ENCODE measurements around the gene HSP90AB1. TPM values are rescaled to one million over a fixed set of nuclear protein-coding genes. Genes with fewer than 3 reads are reported as not detected.

HSP90AB1 gene
- total RNA-seq, 8 experiments from 2014 or later, result 588 to 1,345 (median 878) TPM

GRCh38 chr6:44278774-44279697 lies 32.1 kb downstream of the HSP90AB1 start:
- 20 to 100% (median 60%) methylated on average over 1 to 4 of the region's 9 CpGs; no CpG with 5 or more reads in 2 of the 10 experiments for WGBS, 10 experiments
- in situ Hi-C loops (cut with MboI; ENCODE audit: low pct_unique_long_range_greater_than_20kb in 2 of 9, low sequenced_read_pairs in 9 of 9, unreplicated experiment in 9 of 9), result loop anchor here in 1 of 9 experiments (10.0 kb wide), 1 partner anchor 56 kb away; no protein-coding TSS in a partner anchor
- no peak overlapping the region for H3K27ac ChIP-seq

DNA sequence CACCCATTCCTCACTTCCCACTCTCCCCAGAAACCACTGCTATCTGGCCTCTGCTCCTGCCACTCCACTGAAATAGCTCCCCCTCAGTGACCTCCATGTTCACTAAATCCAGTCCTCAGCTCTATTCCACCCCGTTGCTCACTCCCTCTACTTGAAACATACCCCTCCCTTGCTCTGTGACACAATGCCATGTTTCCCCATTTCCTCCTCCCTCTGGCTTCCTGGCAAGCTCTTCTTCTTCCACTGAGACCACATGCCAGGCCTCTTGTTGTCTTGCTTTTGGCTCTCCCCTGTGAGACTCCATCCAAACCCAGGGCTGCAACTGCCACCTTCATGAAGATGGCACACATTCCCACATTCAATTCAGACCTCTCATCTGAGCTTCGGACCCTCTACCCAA lies 37.2 kb downstream of the HSP90AB1 start:
- in situ Hi-C loops (cut with MboI; ENCODE audit: low pct_unique_long_range_greater_than_20kb in 2 of 9, low sequenced_read_pairs in 9 of 9, unreplicated experiment in 9 of 9), result no loop called here
- 0 to 83% (median 21%) methylated on average over 1 to 2 of the region's 2 CpGs; no CpG with 5 or more reads in 2 of the 10 experiments for WGBS, 10 experiments

More at GRCh38 chr6:44278774-44279697, 32.1 kb downstream of the HSP90AB1 start:
- Histone ChIP-seq H3K4me3 (no peak overlapping the region), H3K4me1 (replicated peaks in 1 of 2) (peaks cover 0 to 16% of the 10 kb centered on the region in 2 donors)
- peak in 5 of 8 experiments; percentile 71 to 93 (median 77) for ATAC-seq (replicated peaks in 6 of 8)

DNA sequence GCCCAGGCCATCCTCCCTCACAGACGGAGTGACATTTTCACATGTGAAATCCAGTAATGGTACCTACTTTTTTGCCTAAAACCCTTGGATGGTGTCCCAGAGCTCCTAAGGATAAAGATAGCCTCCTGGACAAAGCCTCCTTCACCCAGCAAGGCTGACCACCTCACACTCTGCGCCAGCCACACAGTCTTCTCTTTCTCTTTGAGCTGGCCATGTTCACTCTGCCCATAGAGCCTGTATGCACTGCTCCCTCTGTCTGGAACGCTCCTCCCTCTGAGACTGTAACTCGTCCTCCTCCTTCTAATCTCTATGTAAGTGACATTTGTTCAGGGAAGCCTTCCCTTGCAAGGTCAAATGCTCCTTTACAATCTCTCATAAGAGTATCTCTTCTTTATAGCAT lies 38.0 kb downstream of the HSP90AB1 start:
- in situ Hi-C loops (cut with MboI; ENCODE audit: low pct_unique_long_range_greater_than_20kb in 2 of 9, low sequenced_read_pairs in 9 of 9, unreplicated experiment in 9 of 9), result no loop called here
- no peaks in the 10 kb centered on the region for H3K4me1 ChIP-seq (replicated peaks in 1 of 2)
- ATAC-seq (replicated peaks in 6 of 8), result no peak
- no peak overlapping the region for H3K27ac ChIP-seq
- WGBS, 10 experiments, result 0 to 60% (median 37%) methylated on average over 1 to 3 of the region's 4 CpGs; no CpG with 5 or more reads in 1 of the 10 experiments
- H3K4me3 ChIP-seq, result no peak overlapping the region

More for the DNA sequence above, 37.2 kb downstream of the HSP90AB1 start:
- ATAC-seq (replicated peaks in 6 of 8), result no peak
- H3K4me3 ChIP-seq, result no peak overlapping the region
- H3K4me1 ChIP-seq (replicated peaks in 1 of 2), result no peaks in the 10 kb centered on the region
- no peak overlapping the region for H3K27ac ChIP-seq

DNA sequence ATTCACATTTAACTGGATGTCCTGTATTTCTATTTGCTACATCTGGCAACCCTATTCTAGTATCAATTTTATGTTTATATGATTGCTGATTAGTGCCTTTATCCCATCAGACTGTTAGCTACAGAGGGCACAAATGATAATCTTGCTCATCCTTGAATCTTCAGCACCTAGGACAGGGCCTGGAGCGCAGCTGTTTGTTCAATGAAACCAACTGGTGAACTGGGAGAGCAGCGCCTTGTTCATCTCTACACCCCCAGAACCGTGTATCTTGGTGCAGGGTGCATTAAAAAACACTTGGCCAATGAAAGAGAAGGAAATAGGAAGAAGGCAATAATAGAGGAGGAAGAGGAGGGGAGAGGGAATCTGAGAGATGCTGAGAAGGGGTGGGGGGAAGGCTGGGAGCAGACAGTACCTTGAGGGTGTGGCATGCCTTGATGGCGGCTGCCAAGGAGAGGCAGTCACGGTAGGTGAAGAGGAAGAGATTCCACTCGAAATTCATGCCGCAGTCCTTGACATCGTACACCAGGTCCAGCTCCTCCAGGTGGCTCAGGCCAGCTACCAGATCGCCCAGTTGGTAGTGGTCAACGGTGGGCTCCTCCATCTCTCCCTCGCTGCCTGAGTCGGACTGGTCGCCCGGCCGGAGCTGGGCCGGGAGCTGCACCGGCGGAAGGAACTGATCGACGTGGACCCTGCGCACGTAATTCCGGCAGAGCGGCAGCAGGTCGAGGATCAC lies 38.8 kb downstream of the HSP90AB1 start:
- peak in 2 of 8 experiments; percentile 26 to 59 for ATAC-seq (replicated peaks in 6 of 8)
- no peak overlapping the region for H3K4me3 ChIP-seq
- in situ Hi-C loops (cut with MboI; ENCODE audit: low pct_unique_long_range_greater_than_20kb in 2 of 9, low sequenced_read_pairs in 9 of 9, unreplicated experiment in 9 of 9), result no loop called here
- no peak overlapping the region for H3K27ac ChIP-seq
- no peaks in the 10 kb centered on the region for H3K4me1 ChIP-seq (replicated peaks in 1 of 2)
- 17 to 50% (median 37%) methylated on average over 1 to 7 of the region's 25 CpGs; no CpG with 5 or more reads in 2 of the 10 experiments for WGBS, 10 experiments

DNA sequence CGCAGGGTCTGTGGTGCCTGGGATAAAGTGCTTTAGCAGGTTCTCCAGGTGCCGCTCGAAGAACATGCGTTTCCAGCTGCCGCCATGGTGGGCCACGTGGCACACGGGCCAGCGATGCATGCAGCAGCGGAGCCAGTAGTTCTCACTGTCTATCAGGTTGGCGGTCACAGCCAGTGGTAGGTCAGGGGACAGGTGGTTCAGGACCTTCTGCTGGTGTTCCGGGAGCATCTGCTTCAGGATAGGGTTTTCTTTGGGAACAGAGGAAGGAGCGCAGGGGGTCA lies 39.3 kb downstream of the HSP90AB1 start:
- Histone ChIP-seq H3K4me1 (replicated peaks in 1 of 2) (no peaks in the 10 kb centered on the region), H3K27ac (no peak overlapping the region), H3K4me3 (no peak overlapping the region)
- 70 to 100% (median 90%) methylated on average over 1 to 7 of the region's 12 CpGs; no CpG with 5 or more reads in 5 of the 10 experiments for WGBS, 10 experiments
- ATAC-seq (replicated peaks in 6 of 8), result no peak
- in situ Hi-C loops (cut with MboI; ENCODE audit: low pct_unique_long_range_greater_than_20kb in 2 of 9, low sequenced_read_pairs in 9 of 9, unreplicated experiment in 9 of 9), result no loop called here

- in situ Hi-C loops (cut with MboI; ENCODE audit: low pct_unique_long_range_greater_than_20kb in 2 of 9, low sequenced_read_pairs in 9 of 9, unreplicated experiment in 9 of 9), result no loop called here
- no peak overlapping the region for H3K27ac ChIP-seq
- no peak for ATAC-seq (replicated peaks in 6 of 8)
- no peak overlapping the region for H3K4me3 ChIP-seq
- H3K4me1 ChIP-seq (replicated peaks in 1 of 2), result no peaks in the 10 kb centered on the region
- 0 to 67% (median 36%) methylated on average over 1 to 2 of the region's 2 CpGs; no CpG with 5 or more reads in 1 of the 10 experiments for WGBS, 10 experiments
Observed at GRCh38 chr6:44286747-44287146, 39.8 kb downstream of the HSP90AB1 start.

GRCh38 chr6:44289726-44290260 lies 42.9 kb downstream of the HSP90AB1 start:
- Histone ChIP-seq H3K4me3 (no peak overlapping the region), H3K4me1 (replicated peaks in 1 of 2) (no peaks in the 10 kb centered on the region), H3K27ac (no peak overlapping the region)
- ATAC-seq (replicated peaks in 6 of 8), result peak in 3 of 8 experiments; percentile 9 to 46 (median 31)
- in situ Hi-C loops (cut with MboI; ENCODE audit: low pct_unique_long_range_greater_than_20kb in 2 of 9, low sequenced_read_pairs in 9 of 9, unreplicated experiment in 9 of 9), result no loop called here
- WGBS, 10 experiments, result 29 to 63% (median 42%) methylated on average over 1 to 4 of the region's 7 CpGs; no CpG with 5 or more reads in 6 of the 10 experiments

DNA sequence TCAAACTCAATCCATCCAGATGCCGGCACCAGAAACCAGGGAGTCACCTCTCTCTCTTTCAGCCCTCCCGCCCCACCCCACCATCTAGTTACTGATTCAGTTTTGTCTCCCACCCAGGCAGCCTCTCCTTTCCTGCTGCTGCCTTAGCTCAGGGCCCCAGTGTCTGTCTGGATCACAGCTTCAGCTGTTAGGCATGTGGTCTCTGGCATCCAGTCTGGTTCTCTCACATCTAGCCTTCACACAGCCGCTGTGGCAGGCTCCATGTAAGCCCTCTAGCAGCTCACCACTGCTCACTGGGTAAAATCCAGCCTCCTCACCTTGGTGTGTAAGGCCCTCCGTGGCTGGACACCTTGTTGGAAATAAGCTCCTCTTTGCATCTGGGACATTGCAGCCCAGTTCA lies 44.9 kb downstream of the HSP90AB1 start:
- in situ Hi-C loops (cut with MboI; ENCODE audit: low pct_unique_long_range_greater_than_20kb in 2 of 9, low sequenced_read_pairs in 9 of 9, unreplicated experiment in 9 of 9), result no loop called here
- Histone ChIP-seq H3K27ac (no peak overlapping the region), H3K4me1 (replicated peaks in 1 of 2) (peaks cover under 1 to 4% of the 10 kb centered on the region in 2 donors), H3K4me3 (no peak overlapping the region)
- WGBS, 10 experiments, result 0 to 38% (median 8%) methylated on average over 1 to 3 of the region's 4 CpGs; no CpG with 5 or more reads in 7 of the 10 experiments
- peak in 1 of 8 experiments; percentile 12 for ATAC-seq (replicated peaks in 6 of 8)

- Histone ChIP-seq H3K27ac (no peak overlapping the region), H3K4me3 (no peak overlapping the region), H3K4me1 (replicated peaks in 1 of 2) (peaks cover 2 to 7% of the 10 kb centered on the region in 2 donors)
- in situ Hi-C loops (cut with MboI; ENCODE audit: low pct_unique_long_range_greater_than_20kb in 2 of 9, low sequenced_read_pairs in 9 of 9, unreplicated experiment in 9 of 9), result no loop called here
- no peak for ATAC-seq (replicated peaks in 6 of 8)
- WGBS, 10 experiments, result 42 to 83% (median 67%) methylated on average over 1 to 3 of the region's 4 CpGs; no CpG with 5 or more reads in 4 of the 10 experiments
Observed at GRCh38 chr6:44292661-44293365, 45.9 kb downstream of the HSP90AB1 start.

- Histone ChIP-seq H3K27ac (no peak overlapping the region), H3K4me3 (no peak overlapping the region), H3K4me1 (replicated peaks in 1 of 2) (peaks cover 7 to 13% of the 10 kb centered on the region in 2 donors)
- in situ Hi-C loops (cut with MboI; ENCODE audit: low pct_unique_long_range_greater_than_20kb in 2 of 9, low sequenced_read_pairs in 9 of 9, unreplicated experiment in 9 of 9), result no loop called here
- 34 to 100% (median 60%) methylated on average over 1 to 3 of the region's 7 CpGs; no CpG with 5 or more reads in 1 of the 10 experiments for WGBS, 10 experiments
- ATAC-seq (replicated peaks in 6 of 8), result no peak
Observed at GRCh38 chr6:44294832-44295791, 48.2 kb downstream of the HSP90AB1 start.

DNA sequence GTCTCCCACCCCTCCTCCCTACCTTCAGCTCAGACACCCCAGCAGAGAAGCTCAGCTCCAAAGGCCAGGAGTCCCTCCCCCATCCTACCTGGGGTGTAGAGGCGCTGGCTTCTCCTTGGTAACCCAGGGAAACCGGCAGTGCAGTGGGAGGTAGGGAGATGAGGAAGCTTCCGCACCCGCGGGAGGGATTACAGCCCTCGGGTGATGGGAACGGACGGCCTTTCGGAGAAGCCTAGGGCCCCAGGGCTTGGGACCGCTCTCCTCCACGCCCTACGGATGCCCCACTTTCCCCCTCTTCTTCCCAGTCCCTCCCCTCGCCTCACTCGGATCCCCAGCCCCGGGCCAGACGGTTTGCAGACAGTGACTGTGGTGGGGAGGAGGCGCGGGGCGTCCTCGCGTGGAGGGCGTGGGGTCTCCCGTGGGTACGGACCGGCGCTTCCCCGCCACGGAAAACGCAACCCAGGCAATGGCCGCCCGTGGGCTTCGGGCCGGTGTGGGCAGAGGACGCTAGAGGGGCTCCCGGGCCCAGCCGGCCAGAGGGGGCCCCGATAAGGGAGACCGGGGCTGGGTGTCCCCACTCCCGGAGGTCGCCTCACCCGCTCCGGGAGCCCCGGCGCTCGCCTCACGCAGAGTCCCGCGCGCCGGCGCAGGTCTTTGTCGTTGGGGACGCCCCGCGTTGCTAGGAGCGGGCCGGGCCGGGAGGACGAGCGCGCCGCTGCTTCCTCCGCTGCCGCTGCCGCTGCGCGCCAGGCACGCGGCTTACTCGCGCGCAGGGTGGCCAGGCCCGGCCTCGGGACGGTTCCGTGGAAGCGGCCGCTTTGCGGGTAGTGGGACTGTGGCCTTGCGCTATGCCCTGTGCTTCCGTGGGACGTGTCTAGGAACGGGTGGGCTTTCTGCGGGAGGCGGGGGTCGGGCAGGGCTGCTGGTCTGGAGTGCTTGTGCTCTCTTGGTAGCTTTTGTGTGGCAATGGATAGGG lies 50.5 kb downstream of the HSP90AB1 start:
- ATAC-seq (replicated peaks in 6 of 8), result peak; percentile 82 to 91 (median 89)
- peak overlapping the region; percentile 52 to 61 (median 53) for H3K4me3 ChIP-seq
- H3K27ac ChIP-seq, result no peak overlapping the region
- whole genome bisulfite sequencing, 10 experiments, result 0% methylated on average over 1 to 26 of the region's 86 CpGs; no CpG with 5 or more reads in 8 of the 10 experiments
- in situ Hi-C loops (cut with MboI; ENCODE audit: low pct_unique_long_range_greater_than_20kb in 2 of 9, low sequenced_read_pairs in 9 of 9, unreplicated experiment in 9 of 9), result no loop called here
- H3K4me1 ChIP-seq (replicated peaks in 1 of 2), result peaks cover 7 to 13% of the 10 kb centered on the region in 2 donors
